Hematopoietic multipotent progenitor cell treated with erythropoietin and hydrocortisone succinate and interleukin-3 and kit ligand, for 15 days (in vitro differentiated cells): ENCODE data around the gene FAAP20.

Experiments
- DNase-seq: peaks from one replicate; pipeline ENCODE4 v3.0.0-alpha.2; 2015; ENCODE audit warnings: low spot score

The FAAP20 gene

DNA sequence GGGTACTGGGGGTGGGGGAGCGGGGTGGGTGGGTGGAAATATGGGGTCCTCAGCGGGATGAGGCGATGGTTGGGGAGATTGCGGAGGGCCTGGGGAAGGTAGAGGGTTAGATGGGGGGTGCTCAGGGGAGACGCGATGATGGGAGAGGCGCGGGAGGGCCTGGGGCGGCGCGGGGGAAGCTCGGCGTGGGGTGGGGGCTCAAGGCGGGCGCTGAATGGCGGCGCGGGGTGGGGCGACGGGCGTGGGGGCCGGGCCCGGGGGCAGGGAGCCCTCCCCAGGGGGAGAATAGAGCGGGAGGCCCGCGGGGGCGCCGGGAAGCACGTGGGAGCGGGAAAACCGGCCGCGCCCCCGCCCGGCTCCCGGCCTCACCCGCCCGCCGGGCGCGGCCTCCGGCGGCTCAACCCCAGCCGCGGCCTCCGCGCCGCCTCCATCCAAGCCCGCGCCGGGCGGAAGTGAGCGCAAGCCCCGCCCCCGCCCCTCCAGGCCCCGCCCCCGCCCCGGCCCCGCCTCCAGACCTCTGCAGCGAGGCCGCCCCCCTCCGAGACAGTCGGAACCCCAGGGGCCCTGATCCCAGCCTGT is at the start of gene FAAP20:
TSS of gene FAAP20 (minus strand) at position 454 of the 579 bp plus-strand sequence. CDS start at position 431, 23 bp downstream.
- DNase-seq = peak; percentile 72

- no peak for DNase-seq
Measured at GRCh38 chr1:2242814-2243725, 48.5 kb upstream of the FAAP20 start.

GRCh38 chr1:2241820-2242219 is 47.2 kb upstream of the FAAP20 start:
- no peak for DNase-seq

GRCh38 chr1:2240270-2241156 is 45.9 kb upstream of the FAAP20 start:
- DNase-seq = no peak

DNA sequence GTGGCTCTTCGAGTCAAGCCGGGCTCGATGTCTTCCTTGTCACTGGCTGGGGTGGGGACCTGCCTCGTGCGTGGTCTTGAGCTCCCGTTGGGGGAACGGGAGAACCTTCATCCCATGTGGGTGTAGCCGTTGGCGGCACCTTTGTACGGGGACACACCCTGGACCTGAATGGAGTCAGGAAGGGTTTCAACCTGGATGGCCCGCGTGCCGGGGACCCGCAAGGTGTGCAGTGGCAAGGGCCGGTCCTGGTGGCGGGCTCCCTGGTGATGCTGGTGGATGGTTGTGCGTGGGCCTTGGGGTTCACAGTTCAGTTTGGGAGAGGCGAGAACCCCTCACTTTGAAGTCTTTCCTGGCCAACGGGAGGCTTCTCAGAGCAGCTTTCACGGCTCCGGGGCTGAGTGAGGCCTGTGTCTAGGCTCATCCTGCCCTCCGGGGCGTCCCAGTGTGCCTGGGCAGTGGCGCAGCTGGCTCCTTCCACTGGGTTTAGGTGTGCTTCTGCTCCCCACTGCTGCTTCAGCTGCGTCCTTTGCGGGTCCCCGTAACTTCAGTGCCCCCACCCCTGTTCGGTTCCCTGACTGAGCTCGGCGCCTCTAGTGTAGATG is 44.9 kb upstream of the FAAP20 start:
- no peak for DNase-seq

GRCh38 chr1:2239013-2239370 is 44.4 kb upstream of the FAAP20 start:
- no peak for DNase-seq

DNA sequence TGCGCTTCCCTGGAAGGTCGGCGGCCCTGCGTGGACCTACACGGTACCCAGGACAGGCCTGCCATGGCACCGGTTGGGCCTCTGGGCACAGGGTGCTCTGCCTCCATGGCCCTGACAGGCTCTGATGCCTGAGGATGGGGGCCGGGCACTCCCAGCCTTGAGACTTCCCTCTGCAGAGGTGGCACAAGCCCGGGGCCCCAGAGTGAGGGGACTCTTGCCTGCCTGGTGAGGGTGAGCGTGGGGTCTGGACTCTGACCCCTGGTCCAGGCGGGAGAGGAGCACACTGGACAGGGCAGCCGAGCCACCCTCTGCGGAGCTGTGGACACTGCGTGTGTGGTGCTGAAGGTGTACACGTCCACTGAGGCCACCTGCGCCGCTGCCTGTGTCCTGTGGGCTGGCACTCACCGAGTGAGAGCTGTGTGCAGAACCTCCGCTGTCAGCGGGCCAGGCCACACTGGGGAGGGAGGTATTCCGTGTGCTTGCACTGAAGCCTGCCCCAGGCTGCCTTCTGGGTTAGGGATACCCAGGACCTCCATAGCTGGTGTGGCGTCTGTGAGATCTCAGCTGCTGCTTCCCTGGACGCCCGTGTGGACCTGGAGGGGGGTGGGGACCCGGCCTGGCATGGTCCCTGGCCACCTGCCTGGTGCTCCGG is 43.9 kb upstream of the FAAP20 start:
- no peak for DNase-seq

DNA sequence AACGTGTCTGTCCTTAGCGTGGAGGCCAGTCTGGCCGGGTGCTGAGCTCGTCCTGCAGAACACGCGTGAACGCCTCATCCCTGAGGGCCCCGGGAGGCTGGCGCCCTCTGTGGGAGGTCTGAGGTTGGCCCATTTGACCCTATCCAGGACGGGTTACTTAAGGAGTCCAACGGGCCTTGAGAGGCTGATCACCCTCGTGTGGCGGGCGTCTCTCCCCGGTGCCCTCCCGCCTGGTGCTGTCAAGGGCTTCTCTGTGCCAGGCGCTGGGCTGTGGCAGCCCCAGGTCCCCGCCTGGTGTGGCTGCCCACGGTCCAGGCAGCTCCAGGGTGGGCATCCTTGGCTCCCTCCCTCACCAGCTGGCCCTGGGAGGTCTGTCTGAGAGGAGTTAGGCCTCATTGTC is 43.2 kb upstream of the FAAP20 start:
- DNase-seq = no peak

DNA sequence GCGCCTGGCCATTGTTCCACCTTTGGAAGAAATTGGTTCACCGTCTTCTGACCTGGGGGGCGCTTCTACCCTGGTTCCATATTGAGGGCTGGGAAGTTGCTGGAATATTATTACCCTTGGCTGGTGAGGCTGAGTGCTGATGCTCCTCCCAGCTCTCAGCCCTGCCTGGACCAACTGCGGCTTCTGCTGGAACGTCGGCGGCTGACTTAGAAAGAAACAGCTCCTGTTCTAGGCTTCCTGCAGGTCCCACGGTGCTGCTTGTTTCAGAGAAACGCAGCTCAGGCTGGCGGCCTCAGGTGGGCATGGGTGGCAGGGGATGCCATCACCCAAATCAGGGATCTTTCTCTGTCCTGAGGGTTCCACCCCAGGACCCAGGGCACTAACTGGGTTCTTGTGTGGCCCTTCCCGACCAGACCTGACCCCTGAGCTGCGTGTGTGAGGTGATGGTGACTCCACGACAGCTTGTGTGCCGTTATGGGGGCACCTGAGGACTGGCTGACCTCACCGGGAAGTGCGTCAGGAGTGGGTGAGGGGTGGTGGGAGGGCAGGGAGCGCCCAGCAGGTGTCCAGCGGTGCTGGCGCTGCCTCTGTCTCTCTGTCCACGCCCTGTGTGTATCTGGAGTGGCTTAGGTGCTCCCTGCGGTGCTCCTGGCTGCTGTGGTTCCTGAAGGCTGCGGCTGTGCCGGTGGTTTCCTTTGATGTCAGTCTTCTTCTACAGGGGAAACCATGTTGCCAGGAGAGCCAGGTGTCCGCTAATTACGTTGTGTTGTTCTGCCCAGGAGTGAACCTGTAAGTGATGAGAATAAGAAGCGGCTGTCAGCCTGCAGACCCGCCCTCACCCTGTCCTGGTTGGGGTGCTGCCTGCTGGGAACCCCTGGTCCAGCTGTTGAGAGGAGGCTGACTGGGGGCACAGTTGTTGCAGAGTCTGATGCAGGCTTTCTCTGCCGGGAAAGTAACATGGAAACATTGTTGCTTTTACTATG is 42.4 kb upstream of the FAAP20 start:
- DNase-seq = no peak

- DNase-seq = no peak
Measured at GRCh38 chr1:2235300-2235998, 40.9 kb upstream of the FAAP20 start.

DNA sequence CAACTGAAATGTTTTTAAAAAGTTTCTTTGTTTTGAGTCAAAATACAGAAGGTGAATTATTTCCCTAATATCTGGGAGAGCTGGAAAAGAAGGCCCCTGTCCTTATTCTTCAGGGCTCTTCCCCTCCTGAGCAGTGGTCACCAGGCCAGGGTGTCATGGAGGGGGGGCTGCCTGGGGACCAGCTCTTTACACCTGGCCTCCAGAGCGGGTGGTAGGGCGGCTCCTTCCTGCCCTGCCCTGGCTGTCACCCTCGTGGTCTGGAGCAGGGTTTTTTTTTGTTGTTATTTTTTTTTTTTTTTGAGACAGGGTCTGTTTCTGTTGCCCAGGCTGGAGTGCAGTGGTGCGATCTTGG is 40.2 kb upstream of the FAAP20 start:
- no peak for DNase-seq

- DNase-seq = peak; percentile 49
Measured at GRCh38 chr1:2233997-2234761, 39.6 kb upstream of the FAAP20 start.

DNA sequence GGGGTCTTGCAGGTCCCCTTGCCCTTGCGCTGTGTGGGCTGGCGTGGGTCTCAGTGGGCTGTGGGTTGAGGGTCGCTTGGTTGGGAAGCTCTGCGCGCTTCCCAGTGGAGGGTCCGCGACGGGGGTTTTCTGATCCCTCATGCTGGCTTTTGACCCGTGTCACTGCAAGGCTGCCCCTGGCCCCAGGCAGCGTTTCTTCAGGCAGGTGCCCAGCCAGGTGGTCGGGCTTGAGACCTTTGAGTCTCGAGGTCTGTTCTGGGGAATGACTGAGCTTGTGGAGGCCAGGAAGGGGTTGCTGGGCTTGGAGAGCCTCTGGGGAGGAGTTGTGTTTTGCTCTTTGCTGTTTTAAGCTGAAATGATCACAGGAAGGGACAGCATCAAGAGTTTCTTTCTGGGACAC is 38.9 kb upstream of the FAAP20 start:
- no peak for DNase-seq

DNA sequence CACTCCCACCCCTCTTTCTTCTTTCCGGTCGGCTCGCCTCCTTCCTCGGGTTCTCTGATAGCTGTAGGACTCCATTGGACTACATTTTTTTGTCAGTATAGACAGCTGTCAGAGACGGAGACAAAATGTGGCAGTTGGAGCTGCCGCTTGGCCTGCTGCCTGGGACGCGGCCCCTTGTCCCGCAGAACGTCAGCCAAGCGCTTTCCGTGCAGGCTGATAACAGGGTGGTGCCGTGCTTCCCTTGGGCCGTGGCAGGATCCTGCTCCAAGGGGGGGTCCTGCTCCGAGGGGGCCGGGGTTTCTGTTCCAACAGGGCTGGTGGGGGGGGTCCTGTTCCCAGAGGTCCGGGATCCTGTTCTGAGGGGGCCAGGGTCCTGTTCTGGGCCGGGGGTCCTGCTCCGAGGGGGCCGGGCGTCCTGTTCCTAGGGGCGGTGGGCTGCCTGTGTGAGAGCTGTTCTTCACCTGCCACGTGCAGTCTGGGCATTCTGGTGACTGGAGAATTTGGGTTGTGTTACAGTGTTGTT is 38.4 kb upstream of the FAAP20 start:
- DNase-seq = peak; percentile 61

DNA sequence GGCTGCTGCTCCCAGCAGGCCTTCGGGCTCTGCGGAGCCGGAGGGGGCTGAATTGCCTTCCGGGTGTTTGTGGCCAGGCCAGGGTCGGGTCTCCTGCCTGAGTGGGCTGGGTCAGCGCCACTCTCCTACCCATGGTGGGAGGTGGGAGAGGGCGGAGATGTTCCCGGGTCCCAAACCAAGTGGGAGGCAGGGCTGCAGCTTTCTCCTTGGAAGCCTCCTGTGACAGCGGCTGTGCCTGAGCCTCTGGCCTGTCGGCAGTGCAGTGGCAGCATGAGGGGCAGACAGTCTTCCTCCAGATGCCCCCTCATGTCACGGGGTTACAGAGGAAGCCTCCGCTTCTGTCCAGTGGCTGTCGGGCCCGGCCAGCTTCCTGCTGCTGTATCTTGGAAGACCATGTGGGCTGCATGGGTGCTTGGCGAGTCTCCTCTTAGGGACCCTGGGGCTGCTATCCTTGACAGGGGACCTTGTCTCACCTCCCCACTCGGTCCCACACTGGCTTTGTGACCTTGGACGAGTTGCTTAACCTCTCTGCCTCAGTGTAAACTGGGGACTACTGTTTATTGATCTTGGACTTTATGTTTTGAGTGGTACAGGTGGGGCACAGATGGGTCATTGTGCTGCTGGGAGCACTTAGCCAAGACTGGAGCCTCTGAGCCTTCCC is 37.8 kb upstream of the FAAP20 start:
- DNase-seq = no peak

- DNase-seq = peak; percentile 54
Measured at GRCh38 chr1:2231532-2232254, 37.1 kb upstream of the FAAP20 start.

- peak; percentile 22 for DNase-seq
Measured at GRCh38 chr1:2230781-2231531, 36.4 kb upstream of the FAAP20 start.
